ENCODE data around the gene MAPK4.
A peak's percentile ranks its signal among the peaks of the same experiment; 100 is the strongest.

Gene MAPK4

DNA sequence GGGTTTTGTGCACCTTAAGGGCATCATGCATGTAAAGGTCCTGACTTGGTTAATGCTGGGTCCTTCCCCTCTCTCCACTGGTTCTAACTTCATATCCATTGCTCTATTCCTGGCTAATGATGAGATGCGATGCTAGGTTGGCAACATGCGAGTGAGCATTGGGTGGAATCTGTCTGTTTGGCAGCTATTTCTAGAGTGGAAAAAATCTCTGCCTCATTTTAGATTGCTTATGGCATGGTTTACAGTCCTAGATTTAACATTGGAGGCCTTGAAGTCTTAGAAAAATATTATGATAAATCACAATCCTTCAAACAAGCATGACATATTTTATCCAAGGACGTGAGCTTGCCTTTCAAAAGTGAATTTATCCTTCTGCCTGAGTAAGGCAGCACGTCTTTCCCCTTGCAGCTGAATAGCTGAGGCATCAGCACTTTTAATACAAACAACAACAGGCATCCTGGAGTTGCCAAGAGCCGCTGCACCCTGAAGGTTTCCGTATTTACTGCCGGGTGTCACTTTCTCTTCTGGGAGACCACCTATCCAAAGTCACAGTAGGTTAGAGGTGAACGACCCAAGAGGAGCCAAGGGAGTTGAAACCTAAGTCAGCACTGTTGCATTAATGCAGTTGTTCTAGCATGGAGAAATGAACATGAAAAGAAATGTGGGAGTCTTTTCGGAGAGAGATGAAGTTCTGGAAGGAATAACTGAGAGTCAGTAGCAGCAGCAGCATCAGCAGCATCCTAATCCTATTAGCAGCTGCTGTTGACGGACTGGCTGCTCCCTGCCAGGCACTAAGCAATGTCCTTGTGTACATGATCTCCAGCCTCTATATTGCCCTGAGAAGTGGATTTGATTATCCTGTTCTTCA is 78.4 kb downstream of the MAPK4 start:
- in situ Hi-C loops (cut with MboI; ENCODE audit: low pct_unique_long_range_greater_than_20kb, low sequenced_read_pairs, unreplicated experiment) = no loop called here
- TF ChIP-seq, protein P1, sequence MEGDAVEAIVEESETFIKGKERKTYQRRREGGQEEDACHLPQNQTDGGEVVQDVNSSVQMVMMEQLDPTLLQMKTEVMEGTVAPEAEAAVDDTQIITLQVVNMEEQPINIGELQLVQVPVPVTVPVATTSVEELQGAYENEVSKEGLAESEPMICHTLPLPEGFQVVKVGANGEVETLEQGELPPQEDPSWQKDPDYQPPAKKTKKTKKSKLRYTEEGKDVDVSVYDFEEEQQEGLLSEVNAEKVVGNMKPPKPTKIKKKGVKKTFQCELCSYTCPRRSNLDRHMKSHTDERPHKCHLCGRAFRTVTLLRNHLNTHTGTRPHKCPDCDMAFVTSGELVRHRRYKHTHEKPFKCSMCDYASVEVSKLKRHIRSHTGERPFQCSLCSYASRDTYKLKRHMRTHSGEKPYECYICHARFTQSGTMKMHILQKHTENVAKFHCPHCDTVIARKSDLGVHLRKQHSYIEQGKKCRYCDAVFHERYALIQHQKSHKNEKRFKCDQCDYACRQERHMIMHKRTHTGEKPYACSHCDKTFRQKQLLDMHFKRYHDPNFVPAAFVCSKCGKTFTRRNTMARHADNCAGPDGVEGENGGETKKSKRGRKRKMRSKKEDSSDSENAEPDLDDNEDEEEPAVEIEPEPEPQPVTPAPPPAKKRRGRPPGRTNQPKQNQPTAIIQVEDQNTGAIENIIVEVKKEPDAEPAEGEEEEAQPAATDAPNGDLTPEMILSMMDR (IDR thresholded peaks at IDR 0.05; ENCODE audit: extremely low read depth, insufficient read depth, missing control alignments) = no peak
- DNase-seq (ENCODE audit: low spot score) = no peak

DNA sequence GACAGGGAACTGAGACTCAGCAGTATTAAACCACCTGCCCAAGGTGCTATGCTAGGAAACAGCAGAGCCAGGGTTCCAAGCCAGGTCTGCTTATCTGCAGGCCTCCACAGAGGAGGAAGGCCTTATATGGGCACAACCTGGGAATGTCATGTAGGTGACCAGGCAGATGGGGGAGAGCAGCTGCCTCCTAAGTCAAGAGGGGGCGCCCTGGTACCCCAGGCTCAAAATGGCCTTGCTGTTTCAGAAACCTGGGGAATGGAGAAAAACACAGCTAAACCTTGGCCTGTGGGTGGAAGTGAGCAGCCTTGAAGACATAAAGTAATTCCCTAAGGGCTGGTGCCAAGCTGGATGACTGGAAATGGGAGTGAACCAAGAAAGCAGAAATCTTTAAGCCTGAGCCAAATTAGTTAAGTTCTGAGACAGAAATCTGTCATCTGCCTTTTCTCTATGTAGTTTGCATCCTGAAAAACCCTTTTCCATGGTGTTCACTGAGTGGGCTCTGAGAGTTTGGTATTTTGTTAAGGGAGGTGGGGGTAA is 79.1 kb downstream of the MAPK4 start:
- in situ Hi-C loops (cut with MboI; ENCODE audit: low pct_unique_long_range_greater_than_20kb, low sequenced_read_pairs, unreplicated experiment) = no loop called here
- no peak for DNase-seq (ENCODE audit: low spot score)
- TF ChIP-seq, protein P1 (IDR thresholded peaks at IDR 0.05; ENCODE audit: extremely low read depth, insufficient read depth, missing control alignments) = no peak

DNA sequence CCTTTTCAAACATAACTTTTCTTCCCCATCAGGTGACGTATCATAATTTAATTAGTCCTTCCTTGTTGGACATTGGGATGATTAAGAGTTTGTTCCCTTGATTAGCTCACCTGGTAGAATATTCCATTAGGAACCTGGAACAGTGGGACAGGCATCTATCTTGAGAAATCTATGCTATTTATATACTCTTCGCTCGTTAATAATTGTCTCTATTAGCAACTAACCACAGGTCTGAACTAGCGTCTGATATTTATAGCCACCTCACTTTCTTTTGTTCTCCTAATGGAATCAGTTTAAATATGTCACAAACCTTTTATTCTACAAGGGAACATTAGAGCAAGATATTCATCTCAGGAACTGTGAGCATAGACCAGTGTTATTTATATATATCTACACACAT is 79.8 kb downstream of the MAPK4 start:
- DNase-seq (ENCODE audit: low spot score) = no peak
- in situ Hi-C loops (cut with MboI; ENCODE audit: low pct_unique_long_range_greater_than_20kb, low sequenced_read_pairs, unreplicated experiment) = no loop called here
- TF ChIP-seq, protein P1 (IDR thresholded peaks at IDR 0.05; ENCODE audit: extremely low read depth, insufficient read depth, missing control alignments) = no peak

DNA sequence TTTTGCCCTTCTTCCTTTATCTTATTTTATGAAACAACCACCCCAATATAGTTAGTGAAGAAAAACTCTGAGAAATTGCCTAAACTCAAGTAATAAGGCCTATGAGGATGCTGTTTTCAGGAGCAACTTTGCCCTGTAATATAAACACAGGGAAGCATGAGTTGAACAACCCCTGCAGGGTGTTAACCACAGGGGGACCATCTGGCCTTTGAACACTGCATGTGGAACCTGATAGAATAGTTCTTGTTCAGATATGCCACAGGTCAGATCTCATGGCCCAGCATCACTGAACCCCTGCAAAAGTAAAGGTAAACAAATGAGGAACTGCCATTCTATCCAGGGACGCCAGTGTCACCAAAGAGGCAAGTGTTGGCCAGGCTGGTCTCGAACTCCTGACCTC is 82.6 kb downstream of the MAPK4 start:
- no peak for DNase-seq (ENCODE audit: low spot score)
- in situ Hi-C loops (cut with MboI; ENCODE audit: low pct_unique_long_range_greater_than_20kb, low sequenced_read_pairs, unreplicated experiment) = no loop called here
- TF ChIP-seq, protein P1 (IDR thresholded peaks at IDR 0.05; ENCODE audit: extremely low read depth, insufficient read depth, missing control alignments) = no peak

DNA sequence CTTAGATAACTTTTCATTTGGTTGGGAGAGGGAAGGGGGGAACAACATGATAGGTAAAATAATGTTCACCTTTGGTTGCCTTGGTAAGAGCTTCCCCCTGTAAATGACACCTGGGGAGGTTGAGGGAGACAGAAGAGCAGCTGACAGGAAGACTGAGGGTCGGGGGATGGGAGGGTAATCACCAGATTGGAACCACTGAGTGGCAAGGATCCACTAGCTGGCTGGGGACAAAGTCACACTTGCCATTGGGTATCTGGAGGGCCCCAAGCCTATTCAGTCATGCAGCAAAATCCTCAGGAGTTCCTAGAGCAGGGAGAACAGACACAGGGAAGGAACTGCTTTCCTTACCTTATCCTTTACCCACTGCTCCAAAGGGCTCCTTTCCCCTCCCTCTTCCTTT is 84.3 kb downstream of the MAPK4 start:
- in situ Hi-C loops (cut with MboI; ENCODE audit: low pct_unique_long_range_greater_than_20kb, low sequenced_read_pairs, unreplicated experiment) = no loop called here
- no peak for DNase-seq (ENCODE audit: low spot score)
- TF ChIP-seq, protein P1 (IDR thresholded peaks at IDR 0.05; ENCODE audit: extremely low read depth, insufficient read depth, missing control alignments) = no peak

DNA sequence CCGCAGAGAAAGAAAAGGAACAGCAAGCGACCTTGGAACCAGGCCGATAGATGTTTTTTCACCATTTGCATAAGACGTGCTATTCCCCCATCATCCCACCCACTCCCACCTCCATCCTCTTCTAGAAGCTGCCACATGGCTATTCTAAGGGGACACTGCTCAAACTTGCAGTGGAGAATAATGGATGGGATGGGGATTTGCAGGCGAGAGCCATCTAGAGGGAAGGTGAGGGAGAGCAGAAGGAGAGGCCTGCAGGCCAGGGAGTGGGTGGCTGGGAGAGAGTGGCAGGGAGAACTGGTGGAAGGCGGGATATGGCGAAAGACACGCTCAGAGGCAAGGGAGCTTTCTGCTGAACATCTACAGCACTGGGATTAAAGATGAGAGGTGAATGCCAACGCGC is 84.9 kb downstream of the MAPK4 start:
- in situ Hi-C loops (cut with MboI; ENCODE audit: low pct_unique_long_range_greater_than_20kb, low sequenced_read_pairs, unreplicated experiment) = no loop called here
- no peak for DNase-seq (ENCODE audit: low spot score)
- TF ChIP-seq, protein P1 (IDR thresholded peaks at IDR 0.05; ENCODE audit: extremely low read depth, insufficient read depth, missing control alignments) = peak; percentile 32

Measured in GM13977 (cell line).